Mesenteric fat pad (tissue), 1 donor: ENCODE data around the gene NDUFAF5. TPM values are rescaled to one million over a fixed set of nuclear protein-coding genes. Genes with fewer than 3 reads are reported as not detected.

Experiments
- DNase-seq: peaks from one replicate; pipeline ENCODE4 v3.0.0-alpha.2; 2020; ENCODE audit warnings: low spot score
- total RNA-seq: library from RNA; stranded (reverse); fragmentation: NEBNext Ultra II Directional; extraction: Animal tissue kit (Norgen Biotek cat#: 25700); gene quantifications from one replicate; pipeline ENCODE4 v1.2.1, GENCODE V29; 2021
- donor health status: DM: yes; HTN: yes; CAD: no.

NDUFAF5 gene
- total RNA-seq, 1 donor from 2014 or later, result 34.2 TPM

GRCh38 chr20:13819885-13820645, 35.2 kb downstream of the NDUFAF5 start:
- DNase-seq, result no peak

DNA sequence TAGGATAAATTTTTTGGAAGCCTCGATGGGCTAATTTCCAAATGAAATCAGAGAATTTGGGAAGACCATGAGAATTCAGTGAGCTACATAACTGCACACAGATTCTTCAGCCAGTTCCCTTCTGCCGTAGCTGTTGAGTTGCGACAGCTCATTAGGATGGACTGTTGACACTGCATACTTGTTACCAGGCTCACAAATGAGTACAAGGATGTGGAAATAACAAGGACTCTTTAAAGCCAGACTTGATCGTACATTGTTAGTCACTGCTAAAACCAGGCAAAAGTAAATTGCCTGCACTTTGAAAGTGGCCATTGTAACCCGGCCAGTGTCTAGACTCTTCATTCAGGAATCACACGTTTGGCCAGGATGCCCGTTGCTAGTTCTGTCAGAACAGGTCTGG, 37.0 kb downstream of the NDUFAF5 start:
- DNase-seq, result no peak

DNA sequence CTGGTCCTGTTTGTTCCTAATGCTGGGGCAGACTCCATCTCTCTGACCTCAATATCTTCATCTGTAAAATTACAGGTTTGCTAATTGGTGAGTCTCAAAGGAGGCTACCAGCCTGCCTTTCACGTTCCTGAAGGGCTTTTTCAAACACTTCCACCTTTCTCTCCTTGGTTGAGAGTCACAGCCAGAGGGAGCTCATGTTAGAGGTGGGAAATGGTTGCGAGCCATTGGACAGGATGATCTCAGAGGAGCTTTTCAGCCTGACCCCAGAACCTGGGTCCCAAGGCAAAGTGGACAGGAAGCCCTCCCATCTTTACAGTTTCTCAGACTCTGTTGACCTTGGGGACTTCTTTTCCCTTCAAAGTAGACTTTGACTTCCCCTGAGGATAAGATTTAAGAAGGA, 37.6 kb downstream of the NDUFAF5 start:
- no peak for DNase-seq

GRCh38 chr20:13824459-13824858, 39.6 kb downstream of the NDUFAF5 start:
- no peak for DNase-seq

GRCh38 chr20:13825465-13825864, 40.6 kb downstream of the NDUFAF5 start:
- DNase-seq, result no peak

GRCh38 chr20:13831476-13831875, 46.6 kb downstream of the NDUFAF5 start:
- no peak for DNase-seq

GRCh38 chr20:13838664-13839063, 53.8 kb downstream of the NDUFAF5 start:
- DNase-seq, result no peak

GRCh38 chr20:13839421-13840092, 54.7 kb downstream of the NDUFAF5 start:
- no peak for DNase-seq

DNA sequence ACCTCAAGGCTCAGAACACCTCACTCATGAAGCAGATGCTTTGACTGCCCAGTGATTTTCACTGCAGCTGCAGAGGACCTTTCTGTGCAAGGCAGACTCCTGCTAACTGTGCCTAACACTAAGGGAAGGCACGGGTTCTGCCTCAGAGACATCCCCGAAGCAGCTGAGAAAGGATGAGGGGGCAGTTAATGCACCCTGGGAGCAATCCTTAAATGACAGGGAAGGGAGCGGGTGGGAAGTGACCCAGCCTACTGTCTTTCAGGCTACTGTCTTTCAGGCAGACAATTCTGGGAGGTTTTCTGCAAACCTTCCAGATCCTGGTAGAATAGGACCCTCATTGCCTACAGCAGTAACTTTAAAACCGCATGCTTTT, 55.3 kb downstream of the NDUFAF5 start:
- DNase-seq, result no peak

GRCh38 chr20:13841206-13841605, 56.4 kb downstream of the NDUFAF5 start:
- no peak for DNase-seq

- no peak for DNase-seq
These were observed 59.5 kb downstream of the NDUFAF5 start for GRCh38 chr20:13844296-13844695.

DNA sequence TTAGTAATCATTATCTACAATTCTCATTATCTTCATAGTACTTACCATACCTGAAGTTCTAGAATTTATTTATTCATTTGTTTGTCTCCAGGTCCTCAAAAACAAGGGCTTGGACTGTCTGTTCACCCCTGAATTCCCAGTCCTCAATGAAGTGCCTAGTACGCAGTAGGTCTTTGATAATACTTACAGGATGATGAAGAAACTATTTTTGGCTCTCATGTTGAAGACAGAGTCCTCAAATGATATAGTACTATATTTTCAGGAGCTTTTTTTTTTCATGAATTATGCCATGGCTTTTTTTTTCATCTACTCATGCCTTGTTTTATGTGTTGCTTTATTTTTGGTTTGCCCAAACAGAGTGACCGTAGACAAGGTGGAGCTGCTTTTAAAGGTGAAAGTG, 66.5 kb downstream of the NDUFAF5 start:
- no peak for DNase-seq

- DNase-seq, result no peak
These were observed 67.5 kb downstream of the NDUFAF5 start for GRCh38 chr20:13852306-13852705.

- no peak for DNase-seq
These were observed 70.8 kb downstream of the NDUFAF5 start for GRCh38 chr20:13855613-13856012.

DNA sequence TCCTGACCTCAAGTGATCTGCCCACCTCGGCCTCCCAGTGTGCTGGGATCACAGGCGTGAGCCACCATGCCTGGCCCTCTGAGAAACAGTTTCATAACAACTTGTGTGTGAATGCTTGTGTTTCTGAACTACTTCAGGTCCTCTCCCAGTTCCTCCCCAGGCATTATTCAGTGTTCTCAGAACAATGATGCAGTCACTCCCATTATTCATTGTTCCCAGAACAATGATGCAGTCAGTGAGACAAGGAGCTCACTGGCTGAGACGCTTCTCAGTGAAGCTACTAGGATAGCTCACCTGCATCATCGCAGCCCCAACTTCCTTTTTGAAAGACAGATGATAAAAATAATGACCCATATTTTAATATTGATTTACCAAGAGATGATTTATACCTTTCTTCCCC, 71.5 kb downstream of the NDUFAF5 start:
- no peak for DNase-seq

- DNase-seq, result no peak
These were observed 72.5 kb downstream of the NDUFAF5 start for GRCh38 chr20:13857304-13857703.

GRCh38 chr20:13857961-13858360, 73.1 kb downstream of the NDUFAF5 start:
- no peak for DNase-seq

DNA sequence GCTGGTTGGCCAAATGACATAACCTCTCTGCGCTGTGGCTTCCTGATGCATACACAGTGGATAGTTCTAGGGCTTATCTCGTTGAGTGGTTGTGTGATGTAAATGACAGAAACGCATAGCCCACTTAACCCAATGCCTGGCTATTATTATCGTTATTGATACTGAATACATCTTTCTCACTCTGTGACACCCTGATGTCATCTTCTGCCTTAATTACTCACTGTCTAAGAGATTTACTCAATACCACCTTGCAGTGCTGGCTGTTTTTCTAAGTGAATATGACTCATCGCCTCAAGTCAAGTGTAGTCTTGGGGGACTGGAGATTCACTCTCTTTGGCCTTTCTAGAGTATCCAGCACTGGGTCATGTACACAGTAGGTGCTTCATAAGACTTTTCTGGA, 73.6 kb downstream of the NDUFAF5 start:
- DNase-seq, result no peak

DNA sequence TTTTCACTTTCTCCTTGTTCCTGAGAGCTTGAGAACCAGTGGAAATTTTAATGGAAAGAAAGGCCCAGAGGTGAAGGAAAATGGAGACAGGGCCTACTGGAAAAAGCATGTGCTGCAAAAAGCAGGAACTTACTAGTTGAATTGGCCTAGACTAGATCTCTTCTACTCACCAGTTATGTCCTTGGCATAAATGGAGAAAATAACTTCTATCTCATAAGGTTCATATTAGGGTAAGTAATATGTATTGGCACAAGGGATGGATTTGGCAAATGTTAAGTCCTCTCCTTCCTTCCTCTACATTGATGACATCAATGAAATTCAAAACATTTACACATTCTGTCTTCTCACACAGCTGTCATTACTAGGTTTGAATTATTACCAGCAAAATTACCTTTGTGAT, 74.0 kb downstream of the NDUFAF5 start:
- no peak for DNase-seq

GRCh38 chr20:13862245-13862644, 77.4 kb downstream of the NDUFAF5 start:
- DNase-seq, result no peak

- no peak for DNase-seq
These were observed 78.4 kb downstream of the NDUFAF5 start for GRCh38 chr20:13863244-13863643.

DNA sequence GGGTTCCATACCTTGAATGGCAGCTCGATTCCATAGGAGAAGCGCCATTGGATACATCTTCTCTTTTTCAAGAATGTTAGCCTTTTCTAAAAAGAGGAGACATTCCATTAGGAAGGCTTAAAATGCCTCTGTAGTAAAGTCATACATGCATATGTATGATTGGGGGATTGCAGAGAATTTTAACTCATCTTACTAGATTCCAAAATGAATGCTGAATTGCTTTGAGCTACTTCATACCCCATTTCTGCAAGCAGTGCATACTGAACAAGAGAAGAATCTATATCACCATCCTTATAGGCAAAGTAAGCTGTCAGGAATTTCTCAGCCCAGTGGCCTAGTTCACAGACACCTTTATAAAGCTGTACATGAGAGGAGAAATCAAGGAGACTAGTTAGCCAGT, 80.3 kb downstream of the NDUFAF5 start:
- DNase-seq, result no peak

DNA sequence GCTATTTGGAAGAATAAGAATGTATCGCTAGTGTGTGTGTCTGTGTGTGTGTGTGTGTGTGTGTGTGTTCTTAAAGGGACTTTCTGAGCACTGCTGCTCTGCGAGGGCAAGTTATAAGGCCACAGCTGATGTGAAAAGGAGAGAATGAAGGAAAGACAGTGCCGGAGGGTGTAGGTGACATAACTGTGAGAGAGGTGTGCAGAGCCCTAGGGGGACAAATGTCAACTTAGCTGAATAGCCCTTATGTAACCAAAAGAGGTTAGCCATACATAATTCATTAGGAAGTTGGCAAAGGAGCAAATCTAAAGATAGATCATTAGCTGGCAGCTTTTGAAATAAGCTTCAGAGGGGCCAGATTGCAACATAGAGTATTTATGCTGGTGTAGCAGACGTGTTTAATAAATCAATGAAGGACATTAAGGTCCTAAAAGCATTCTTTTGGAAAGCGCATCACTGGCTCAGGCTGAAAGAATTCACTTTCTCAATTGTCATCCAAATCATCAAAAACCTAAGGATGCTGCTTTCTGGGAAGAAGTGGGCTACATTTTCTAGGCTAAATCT, 81.0 kb downstream of the NDUFAF5 start:
- DNase-seq, result no peak
